Fibroblast of gingiva (primary cell): ENCODE data around the gene STOML3.
"Not testable (repeated sequence)": the region's sequence is repeated elsewhere in the genome, so short reads cannot be mapped to it uniquely, and the experiment has no call there.

Experiments used
- DNase-seq: peaks from one replicate; pipeline ENCODE4 v3.0.0-alpha.2; 2011; ENCODE audit warnings: low read depth

The STOML3 gene, protein sequence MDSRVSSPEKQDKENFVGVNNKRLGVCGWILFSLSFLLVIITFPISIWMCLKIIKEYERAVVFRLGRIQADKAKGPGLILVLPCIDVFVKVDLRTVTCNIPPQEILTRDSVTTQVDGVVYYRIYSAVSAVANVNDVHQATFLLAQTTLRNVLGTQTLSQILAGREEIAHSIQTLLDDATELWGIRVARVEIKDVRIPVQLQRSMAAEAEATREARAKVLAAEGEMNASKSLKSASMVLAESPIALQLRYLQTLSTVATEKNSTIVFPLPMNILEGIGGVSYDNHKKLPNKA

GRCh38 chr13:38990693-38991092, at the start of gene STOML3:
Gene STOML3, minus strand, starts transcription at chr13:38990831. Its CDS starts 110 bp downstream, at chr13:38990721.
- no peak for DNase-seq

GRCh38 chr13:39040206-39040605, 49.6 kb upstream of the STOML3 start:
- peak; percentile 33 for DNase-seq

DNA sequence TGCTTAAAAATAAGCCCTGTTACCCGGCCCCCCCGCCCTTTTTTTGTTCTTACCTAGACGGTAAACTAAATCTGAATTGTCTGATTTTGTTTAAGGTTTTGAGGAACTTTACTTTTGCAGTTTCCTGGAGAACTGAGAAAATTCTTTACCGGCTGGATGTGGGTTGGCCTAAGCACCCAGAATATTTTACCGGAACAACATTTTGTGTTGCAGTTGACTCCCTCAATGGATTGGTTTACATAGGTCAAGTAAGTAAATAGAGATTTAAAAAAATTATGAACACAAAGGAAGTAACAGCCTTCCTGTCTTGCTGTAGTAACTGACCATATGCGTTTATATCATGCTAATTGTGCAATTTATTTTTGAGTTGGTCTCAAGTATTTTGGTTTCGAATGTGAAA, 48.4 kb upstream of the STOML3 start:
- DNase-seq, result no peak

- DNase-seq, result no peak
Observed at GRCh38 chr13:39038569-39039030, 48.0 kb upstream of the STOML3 start.

DNA sequence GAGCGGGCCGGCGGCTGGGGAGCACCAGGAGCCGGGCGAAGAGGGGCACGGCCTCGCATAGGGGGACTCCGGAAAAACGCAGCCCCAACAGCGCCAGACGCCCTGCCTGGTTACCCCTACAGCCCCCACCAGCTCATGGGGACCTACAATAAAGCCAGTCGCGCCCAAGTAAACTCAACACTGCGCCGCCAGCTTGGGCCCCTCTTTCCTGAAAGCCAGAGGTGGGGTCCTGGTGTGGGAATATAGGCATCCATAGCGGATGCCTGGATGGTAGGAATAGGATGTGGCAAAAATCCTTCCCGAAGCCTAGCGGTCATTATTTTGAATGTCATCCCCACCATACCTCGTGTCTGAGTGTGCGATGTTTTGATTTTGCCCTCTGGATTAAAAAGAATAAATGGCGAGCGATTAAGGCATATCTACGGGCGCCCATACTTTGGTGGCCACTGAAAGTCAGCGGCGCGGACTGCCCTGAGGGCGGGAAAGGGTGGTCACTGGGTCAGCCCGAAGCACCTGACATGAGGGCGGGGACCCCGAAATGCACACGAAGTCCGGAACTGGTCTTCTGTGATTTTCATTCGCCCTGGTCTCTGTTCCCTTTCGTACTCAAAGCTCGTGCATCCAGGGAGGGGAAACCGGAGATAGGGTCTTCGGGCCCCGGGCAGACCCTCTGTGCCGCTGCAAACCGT, 47.4 kb upstream of the STOML3 start, which contains the start of the genes NHLRC3 and PROSER1:
NHLRC3 (plus strand) TSS at position 577 of the 689 bp plus-strand sequence. CDS start 184 bp downstream, outside the sequence.
PROSER1 (minus strand) TSS at position 210 of the 689 bp plus-strand sequence. CDS start 847 bp downstream, outside the sequence.
- peak; percentile 97 for DNase-seq

GRCh38 chr13:39037410-39037879, 46.8 kb upstream of the STOML3 start:
- no peak for DNase-seq

- no peak for DNase-seq
Observed at GRCh38 chr13:39036212-39036611, 45.6 kb upstream of the STOML3 start.

GRCh38 chr13:39035799-39036198, 45.2 kb upstream of the STOML3 start:
- no peak for DNase-seq

DNA sequence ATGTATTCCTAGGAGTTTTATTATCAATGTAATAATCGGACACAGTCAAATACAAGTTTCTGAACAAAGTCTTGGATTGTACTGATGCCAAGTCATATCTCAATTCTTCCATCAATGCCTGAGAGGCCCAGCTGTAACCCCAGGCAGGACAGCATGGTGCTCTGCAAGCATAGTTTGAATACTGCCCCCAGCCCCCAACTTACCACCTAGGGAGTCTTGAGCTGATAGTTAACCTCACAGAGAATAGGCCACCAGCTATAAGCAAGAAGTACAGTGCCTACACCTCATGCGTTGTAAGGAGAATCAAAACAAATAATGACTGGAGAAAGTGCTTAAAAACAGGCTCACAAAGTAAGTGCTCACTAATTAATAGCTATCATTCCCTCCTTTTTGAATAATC, 44.6 kb upstream of the STOML3 start:
- DNase-seq, result no peak

GRCh38 chr13:39034085-39034484, 43.5 kb upstream of the STOML3 start:
- no peak for DNase-seq

DNA sequence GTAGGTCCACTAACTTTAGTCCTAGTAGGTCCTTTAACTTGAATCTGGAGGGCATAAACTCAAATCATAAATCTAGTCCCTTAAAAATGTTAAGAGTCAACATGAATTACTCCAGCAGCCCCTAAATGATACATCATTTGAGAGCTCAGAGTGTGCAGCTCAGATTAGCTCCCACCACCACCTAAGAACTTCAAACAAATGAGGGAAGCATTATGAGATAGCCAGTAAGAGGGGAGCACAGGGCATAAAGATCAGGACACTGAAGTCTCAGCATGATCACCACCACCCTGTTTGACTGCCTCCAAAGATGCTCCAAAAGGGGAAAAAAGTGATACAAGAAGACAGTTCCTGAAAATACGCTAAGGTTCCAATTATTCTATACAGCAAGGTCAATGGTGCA, 41.5 kb upstream of the STOML3 start:
- no peak for DNase-seq

GRCh38 chr13:39025433-39025839, 34.8 kb upstream of the STOML3 start:
- DNase-seq, result no peak

GRCh38 chr13:39023761-39024160, 33.1 kb upstream of the STOML3 start:
- no peak for DNase-seq

DNA sequence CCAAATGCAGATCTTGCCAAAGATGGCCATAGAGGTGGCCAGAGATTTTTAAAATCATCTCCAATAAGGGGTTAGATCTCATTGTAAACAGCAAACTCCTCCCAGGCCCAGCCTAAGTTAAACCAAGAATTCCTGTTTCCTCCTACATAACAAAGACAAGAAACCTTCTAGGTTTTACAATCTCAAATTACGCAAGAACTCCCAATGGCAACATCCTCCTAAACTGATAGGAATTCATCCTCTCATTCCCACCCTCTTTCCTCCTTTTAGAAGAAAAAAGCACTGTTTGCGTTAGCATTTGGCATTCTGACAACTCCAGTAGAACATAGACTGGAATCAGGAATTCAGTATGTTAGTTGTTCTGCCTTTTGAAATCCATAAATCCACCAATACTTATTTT, 32.7 kb upstream of the STOML3 start:
- DNase-seq, result peak; percentile 3

DNA sequence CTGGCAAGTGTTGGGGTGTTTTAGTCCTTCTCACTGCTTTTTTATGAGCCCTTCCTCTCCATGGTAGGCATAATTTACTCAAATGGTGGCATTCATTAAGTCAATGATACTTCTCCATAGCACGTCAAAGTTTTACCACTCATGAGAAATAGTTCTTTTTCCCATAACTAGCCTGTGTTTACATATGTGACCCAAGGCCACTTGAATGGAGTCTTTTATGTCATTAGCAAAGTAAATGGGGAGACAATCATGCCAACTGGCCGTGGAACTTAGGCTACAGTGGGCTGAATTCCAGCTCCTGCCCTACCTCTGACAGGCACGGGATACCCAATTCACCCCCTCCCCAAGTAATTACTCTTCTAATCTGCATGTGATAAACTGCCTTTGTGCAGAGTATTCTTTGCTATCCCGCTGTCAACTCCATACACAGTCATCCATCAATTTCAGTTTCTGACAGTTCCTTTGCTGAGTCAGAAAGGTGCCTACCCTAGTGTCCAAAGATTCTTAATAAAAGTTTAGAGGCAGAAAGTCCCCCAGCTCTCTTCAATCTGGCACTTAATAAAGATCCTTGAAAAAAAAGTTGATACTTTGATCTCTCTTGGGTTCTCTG, 30.3 kb upstream of the STOML3 start:
- no peak for DNase-seq

- DNase-seq, result peak; percentile 6
Observed at GRCh38 chr13:39016787-39017186, 26.2 kb upstream of the STOML3 start.

GRCh38 chr13:39016087-39016486, 25.5 kb upstream of the STOML3 start:
- DNase-seq, result no peak

DNA sequence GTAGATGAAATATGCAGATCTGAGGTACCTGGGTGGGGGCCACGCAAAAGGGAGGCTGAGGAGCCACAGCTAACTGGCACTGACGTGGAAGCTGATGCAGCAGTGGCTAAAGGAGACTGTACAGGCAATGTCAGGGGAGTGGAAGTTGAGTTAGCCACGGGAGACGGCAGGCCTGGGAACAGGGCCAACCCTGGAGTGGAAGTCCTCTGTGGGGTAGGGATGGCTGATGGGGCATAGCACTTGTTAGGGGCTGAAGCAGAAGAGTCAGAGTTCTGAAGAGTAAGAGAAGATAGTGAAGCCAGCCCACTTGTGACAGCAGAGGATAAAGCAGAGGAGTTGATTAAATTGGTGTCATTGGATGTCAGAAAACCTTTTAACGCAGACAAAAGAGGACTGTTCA, 22.8 kb upstream of the STOML3 start:
- DNase-seq, result no peak

GRCh38 chr13:39012608-39013007, 22.0 kb upstream of the STOML3 start:
- no peak for DNase-seq

DNA sequence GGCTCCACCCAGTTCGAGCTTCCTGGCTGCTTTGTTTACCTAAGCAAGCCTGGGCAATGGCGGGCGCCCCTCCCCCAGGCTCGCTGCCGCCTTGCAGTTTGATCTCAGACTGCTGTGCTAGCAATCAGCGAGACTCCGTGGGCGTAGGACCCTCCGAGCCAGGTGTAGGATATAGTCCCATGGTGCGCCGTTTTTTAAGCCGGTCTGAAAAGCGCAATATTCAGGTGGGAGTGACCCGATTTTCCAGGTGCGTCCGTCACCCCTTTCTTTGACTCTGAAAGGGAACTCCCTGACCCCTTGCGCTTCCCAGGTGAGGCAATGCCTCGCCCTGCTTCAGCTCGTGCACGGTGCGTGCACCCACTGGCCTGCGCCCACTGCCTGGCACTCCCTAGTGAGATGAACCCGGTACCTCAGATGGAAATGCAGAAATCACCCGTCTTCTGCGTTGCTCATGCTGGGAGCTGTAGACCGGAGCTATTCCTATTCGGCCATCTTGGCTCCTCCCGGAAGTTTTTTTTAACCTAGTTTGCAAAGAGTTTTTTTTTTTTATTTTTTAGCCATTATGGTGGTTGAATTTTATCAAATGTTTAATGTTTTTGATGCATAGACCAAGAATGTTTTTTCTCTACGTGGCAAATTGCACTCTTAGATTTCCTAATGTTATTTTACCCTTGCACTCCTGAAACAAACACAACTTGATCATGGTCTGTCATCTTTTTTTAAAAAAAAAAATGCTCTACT, 15.9 kb upstream of the STOML3 start:
- DNase-seq, result not testable (repeated sequence)

DNA sequence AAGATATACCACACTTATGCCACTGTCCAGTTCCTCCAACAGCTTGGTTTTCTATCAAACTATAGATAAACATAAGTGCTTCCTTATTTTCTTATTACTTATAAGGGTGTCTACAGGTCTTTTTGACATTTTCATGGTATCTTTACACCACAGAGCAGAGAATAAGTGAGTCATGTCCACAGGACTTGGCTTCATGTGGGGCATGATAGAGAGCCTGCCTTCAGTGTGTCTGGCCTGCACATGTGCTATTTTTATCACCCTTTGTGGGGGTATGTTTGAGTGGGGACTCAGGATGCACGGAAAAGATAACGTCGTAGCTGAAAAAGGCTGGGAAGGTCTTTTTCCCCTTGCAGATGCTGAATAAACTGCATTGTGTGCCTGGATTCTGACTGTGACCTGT, 8.1 kb upstream of the STOML3 start:
- DNase-seq, result no peak

DNA sequence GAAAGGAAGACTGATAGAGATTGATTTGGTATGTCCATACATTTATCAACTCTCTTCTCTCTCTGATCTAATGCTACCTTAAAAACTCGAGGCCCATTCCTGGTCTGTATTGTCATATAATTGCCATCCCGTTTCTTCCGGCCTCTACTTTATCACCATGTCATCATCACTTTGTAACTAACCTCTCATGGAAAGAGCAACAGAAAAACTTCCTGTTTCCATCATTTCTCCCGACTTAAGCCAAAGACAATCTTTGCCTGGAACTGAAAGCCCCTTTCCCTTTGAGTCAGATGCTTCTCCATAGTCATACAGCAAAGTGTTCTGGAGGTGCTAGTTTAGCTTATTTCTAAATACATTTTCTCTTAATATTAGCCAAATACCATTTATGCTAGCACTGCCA, 2.8 kb upstream of the STOML3 start:
- DNase-seq, result no peak
